Activated T-cell treated with anti-CD3 and anti-CD28 coated beads, Interleukin-2, amount 50 U/mL, for 1 hour (primary cell): ENCODE data around the gene ARHGAP6.
"Not testable (repeated sequence)": the region's sequence is repeated elsewhere in the genome, so short reads cannot be mapped to it uniquely, and the experiment has no call there.

Source experiments
- DNase-seq: peaks from one replicate; pipeline ENCODE4 v3.0.0-alpha.2; 2020

Gene ARHGAP6

DNA sequence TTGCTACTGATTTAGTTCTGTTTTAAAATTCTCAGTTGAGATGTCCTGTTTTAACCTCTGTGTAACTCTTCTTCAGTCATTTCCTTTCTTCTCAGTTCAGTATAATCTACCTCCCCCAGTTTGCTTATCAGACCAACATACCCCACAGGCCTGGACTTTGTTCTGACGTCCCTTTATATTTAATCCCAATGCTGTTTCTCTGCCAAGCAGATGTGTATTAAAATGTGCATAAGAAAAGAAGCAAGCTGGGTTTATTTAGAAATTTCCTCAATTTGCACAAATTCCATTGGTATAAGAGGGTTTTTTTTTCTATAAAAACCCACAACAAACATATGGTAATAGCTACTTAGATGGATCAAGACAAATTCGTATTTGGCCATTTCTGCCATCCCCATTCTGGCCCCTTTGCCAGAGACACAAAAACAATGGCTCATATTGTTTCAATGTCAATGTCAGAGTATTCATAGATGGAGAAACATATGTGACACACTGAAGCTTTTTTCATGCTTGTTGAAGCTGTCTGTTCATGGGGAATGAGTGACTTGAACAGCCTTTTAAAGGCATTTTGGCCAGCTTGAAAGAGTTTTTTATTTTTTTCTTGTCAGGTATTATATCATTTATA is 530.0 kb downstream of the ARHGAP6 start:
- no peak for DNase-seq

DNA sequence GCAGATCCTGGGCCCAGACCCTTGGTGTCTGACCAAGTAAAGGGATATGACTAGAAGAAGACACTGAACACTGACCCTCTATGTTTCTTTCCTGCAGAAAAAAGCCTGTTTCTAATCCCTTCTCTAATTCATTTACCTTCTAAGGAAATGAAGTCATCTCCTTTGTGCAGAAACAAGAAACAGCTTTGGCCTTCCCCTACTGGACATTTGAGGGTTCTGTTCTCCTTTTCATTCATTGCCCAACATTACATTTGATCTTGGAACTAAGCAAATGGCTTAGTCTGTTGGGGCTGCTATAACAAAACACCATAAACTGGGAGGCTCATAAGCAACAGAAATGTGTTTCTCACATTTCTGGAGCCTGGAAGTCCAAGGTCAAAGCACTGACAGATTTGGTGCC is 534.6 kb downstream of the ARHGAP6 start:
- no peak for DNase-seq

DNA sequence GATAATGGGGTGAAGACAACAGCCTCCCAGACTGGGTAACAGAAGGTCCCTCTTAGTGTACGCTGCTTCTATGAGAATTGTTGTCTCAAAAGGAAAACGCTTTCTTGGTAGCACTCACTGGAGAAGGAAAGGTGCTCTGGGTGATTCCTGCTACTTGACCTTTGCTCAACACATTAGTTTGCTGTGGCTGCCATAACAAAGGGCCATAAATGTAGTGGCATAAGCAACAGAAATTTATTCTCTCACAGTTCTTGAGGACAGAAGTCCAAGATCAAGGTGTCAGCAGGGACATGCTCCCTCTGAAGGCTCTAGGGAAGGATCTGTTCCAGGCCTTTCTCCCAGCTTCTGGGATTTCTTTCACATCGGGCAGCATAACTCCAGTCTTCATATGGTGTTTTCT is 535.6 kb downstream of the ARHGAP6 start:
- no peak for DNase-seq

- DNase-seq, result no peak
These were observed 536.1 kb downstream of the ARHGAP6 start for GRCh38 chrX:11129534-11130105.

DNA sequence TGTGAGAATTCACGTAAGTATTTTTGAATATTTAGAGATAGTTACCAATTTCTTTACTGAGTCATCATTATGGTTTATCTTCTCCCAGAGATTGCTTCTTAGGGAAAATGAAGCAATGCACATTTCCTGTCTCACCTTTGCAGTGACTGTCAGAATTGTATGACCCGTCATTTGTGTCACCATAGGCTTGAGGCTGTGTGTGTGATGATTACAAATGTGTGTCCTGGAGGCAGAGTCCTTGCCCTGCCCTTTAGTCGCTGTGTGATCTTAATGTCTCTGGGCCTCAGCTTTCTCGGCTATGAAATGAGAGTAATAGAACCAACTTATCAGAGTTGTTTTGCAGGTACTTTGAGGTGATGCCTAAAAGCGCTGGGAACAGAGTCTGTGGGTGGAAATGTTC is 540.7 kb downstream of the ARHGAP6 start:
- no peak for DNase-seq

DNA sequence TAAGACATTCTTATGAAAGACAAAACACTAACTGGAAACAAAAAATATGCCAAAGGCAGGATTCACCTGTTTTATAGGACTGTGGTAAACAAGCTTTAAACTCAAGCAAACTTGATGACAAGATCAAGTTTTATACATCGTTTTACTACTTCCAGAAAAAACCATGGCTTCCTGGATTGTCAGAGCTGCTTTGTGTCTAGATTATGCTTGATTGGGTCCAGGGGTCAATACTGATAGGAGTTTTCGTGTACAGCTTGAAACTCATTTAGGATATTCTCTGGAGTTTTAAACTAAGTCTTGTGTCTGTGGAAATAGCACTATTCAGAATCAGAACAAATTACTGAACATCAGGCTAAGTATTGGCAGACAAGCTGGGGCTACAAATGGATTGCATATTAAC is 541.6 kb downstream of the ARHGAP6 start:
- no peak for DNase-seq

DNA sequence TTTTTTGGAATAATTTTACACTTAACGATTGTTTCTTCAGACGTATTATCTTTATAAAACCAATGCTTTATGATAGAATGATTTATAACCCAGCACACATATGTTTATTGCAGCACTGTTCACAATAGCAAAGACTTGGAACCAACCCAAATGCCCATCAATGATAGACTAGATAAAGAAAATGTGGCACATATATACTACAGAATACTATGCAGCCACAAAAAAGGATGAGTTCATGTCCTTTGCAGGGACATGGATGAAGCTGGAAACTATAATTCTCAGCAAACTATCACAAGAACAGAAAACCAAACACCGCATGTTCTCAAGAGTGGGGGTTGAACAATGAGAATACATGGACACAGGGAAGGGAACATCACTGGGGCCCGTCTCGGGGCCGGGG is 542.6 kb downstream of the ARHGAP6 start:
- DNase-seq, result not testable (repeated sequence)

- DNase-seq, result no peak
These were observed 546.3 kb downstream of the ARHGAP6 start for GRCh38 chrX:11119313-11119943.

DNA sequence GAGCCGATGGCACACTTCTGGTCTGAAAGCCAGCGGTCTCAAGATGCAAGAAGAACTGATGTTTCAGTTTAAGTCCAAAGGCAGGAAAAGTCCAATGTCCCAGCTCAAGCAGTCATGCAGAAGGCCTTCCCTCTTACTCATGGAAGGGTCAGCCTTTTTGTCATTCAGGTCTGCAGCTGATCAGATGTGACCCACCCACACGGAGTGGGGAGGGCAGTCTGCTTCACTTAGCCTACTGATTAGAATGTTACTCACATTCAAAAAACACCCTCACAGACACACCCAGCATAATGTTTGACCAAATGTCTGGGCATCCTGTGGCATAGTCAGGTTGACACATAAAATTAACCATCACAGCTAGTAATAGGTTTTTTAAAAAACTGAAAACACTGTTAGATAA is 548.0 kb downstream of the ARHGAP6 start:
- no peak for DNase-seq

DNA sequence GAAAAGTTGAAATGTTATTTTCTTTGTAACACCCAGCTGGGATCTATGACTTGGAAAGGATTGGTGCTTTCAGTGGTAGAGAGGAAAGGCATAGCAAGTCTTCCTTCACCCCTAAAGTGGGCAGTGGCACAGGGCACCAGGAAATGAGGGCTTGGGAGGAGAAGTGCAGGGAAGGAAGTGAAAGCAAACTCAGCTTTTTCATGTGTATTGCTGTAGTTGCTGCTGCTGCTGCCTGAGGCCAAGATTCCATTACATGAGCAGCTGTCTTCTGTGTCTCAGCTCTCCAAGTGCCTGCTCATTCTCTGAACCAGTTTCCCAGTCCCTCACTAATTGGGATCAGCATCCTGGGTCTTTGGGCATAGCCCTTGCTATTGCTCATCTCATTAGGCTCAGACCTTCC is 552.0 kb downstream of the ARHGAP6 start:
- DNase-seq, result no peak

DNA sequence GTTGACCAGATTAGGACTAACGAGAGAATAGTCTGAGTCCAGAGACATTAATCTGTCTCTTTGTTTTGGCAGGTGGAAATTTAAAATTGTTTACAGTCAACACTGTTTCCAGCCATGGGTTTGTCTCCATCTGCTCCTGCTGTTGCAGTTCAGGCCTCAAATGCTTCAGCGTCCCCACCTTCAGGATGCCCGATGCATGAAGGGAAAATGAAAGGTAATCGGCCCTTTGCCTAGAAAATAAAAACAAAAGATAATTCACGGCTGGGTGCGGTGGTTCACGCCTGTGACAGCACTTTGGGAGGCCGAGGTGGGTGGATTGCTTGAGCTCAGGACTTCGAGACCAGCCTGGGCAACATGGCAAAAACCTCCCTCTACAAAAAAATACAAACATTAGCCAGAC is 553.8 kb downstream of the ARHGAP6 start:
- no peak for DNase-seq

DNA sequence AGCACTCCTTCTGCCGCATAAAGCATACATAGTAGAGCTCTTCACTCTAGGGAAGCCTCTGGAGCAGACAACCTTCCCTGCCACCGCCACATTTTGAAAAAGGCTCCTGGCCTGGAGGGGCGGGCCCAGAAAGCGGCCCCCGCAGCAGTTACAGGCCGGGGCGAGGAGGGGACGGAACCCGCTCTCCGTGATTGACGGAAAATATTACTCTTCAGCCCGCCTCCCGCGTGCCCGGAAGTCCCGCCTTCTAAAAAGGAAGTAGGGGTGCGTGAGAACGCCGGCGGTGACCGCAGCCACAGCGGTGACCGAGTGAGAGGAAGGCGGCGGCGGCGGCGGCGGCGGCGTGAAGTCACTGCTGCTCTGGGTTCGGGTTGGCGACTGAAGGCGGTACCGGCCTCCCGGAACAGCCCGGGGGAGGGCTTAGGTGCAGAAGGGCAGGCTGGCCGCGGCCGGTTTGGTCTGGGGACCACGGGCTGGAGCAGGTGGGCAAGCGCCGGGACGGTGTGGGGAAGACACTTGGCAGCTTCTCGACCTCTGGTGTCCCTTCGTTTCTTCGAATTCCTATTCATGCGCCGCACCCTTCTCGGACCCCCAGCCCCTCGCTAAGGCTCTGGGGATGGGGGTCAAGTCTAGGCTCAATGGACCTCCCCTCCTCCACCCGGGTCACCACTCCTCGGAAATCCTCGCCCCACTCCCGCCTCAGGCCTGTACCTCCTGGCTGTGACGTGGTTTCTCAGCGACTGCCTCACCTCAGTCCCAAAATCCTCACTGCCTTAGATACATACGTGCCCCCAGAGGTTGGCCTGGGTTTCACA is 554.5 kb downstream of the ARHGAP6 start, which contains the start of gene HCCS:
HCCS (plus strand) TSS at position 296 of the 815 bp plus-strand sequence. CDS start 729 bp downstream, outside the sequence.
- DNase-seq, result peak; percentile 80

DNA sequence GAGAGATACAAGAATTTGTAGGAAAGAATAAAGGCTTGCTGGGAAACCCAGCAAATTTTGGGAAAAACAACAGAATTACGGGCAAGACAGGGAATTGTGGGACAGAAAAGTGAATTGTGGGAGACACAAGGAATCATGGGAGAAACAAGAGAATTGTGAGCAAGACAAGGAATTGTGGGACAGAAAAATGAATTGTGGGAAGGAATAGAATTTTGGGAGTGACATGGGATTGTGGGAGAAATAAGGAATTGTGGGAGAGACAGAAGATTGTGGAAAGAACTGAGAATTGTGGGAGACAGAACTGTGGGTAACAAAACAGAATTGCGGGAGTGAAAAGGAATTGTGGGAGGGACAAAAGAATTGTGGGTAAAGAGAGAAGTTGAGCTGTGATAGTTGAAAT is 555.8 kb downstream of the ARHGAP6 start:
- DNase-seq, result no peak

GRCh38 chrX:11108253-11108941 is 557.3 kb downstream of the ARHGAP6 start:
- DNase-seq, result no peak

DNA sequence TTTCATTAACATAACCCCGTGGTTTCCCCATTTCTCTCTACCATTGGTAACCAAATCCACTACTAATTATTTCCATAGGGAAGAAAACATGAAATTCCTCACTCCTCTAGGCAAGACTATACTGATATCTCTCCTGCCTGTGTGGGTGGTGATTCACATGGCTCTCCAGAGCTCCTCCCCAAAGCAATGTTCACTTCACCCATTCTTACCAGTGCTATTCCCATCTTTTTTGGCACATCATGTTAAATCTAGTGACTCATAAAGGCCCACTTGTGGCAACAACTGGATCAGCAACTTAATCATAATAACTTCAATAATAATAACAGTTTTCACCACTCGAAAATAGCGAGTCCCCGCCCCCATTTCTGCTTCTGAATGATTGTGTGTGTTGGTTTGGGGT is 560.6 kb downstream of the ARHGAP6 start:
- no peak for DNase-seq

DNA sequence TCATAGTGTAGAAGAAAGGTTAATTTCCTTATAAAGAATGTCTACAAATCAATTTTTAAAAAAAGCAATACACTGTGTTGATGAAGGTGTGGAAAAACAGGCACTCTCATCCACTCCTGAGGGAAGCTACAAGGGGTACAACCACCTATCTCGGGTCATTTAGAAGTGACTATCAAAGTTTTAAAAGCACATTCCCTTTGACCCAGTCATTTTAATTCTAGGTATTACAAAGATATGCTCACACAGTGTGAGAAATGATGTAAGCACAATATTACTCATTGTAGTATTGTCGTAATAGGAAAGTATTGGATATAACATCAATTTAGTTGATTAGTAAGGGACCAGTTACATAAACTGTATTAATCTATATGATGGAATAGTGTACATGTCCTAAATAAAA is 562.0 kb downstream of the ARHGAP6 start:
- DNase-seq, result no peak

- no peak for DNase-seq
These were observed 562.7 kb downstream of the ARHGAP6 start for GRCh38 chrX:11103006-11103405.

- DNase-seq, result no peak
These were observed 565.3 kb downstream of the ARHGAP6 start for GRCh38 chrX:11100281-11101035.

- DNase-seq, result no peak
These were observed 566.3 kb downstream of the ARHGAP6 start for GRCh38 chrX:11099465-11099864.

DNA sequence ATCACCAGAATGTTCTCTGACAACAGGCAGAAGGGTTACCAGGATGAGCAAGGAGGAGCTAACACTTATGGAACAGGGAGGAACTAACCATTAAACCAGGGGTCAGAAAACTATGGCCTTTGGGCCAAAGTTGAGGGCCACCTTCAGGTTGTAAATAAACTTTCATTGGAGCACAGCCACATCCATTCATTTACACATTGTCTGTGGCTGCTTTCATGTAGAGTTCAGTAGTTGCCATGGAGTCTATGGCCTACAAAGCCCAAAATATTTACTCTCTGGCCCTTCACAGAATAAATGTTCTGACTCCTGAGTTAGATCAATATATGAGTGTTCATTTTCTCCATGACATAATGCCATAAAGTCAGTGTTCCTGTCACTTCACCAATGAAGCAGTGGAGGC is 567.8 kb downstream of the ARHGAP6 start:
- no peak for DNase-seq

DNA sequence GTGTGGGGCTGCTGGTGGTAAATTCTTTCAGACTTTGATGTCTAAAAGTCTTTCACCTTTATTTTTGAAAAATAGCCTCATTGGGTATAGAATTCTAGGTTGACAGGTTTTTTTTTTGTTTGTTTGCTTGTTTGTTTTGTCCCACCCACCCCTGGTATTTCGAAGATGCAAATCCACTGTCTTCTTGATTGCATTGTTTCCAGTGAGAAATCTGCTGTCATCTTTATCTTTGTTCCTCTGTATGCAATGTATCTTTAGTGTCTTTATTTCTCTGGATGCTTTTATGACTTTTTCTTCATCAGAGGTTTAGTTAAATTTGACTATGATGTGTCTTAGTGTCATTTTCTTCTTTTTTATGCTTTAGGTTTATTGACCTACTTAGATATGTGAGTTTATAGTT is 575.9 kb downstream of the ARHGAP6 start:
- no peak for DNase-seq
